ENCODE results near the gene RBP5.

- TF ChIP-seq CTCF (IDR thresholded peaks at IDR 0.05; ENCODE audit: low read depth, low read length) (peak; percentile 93), POLR2A (IDR thresholded peaks at IDR 0.05; ENCODE audit: extremely low read depth, insufficient read length) (peak; percentile 10), MYC (IDR thresholded peaks at IDR 0.05; ENCODE audit: low read depth, low read length) (0 out of 2 replicates have a peak, but pooled peaks have one; percentile 23), MAX (IDR thresholded peaks at IDR 0.05; ENCODE audit: low read depth, low read length) (no peak)
Measured at GRCh38 chr12:7108796-7109571, 19.7 kb downstream of the RBP5 start, which contains the start of gene C1RL.
